GM11168 (cell line): ENCODE measurements around the gene TMEM132A.

Experiments used
- in situ Hi-C: fragments of 300-500 bp; cut with MboI; formaldehyde crosslinking; loops from one replicate; pipeline ENCODE4 v1.12.0; 2022; ENCODE audit warnings: low sequenced_read_pairs; ENCODE audit not compliant: unreplicated experiment

Gene TMEM132A

GRCh38 chr11:60978546-60979380 lies 54.5 kb downstream of the TMEM132A start:
- in situ Hi-C loops = no loop called here

- in situ Hi-C loops = no loop called here
Observed at GRCh38 chr11:60981515-60981914, 57.3 kb downstream of the TMEM132A start.

DNA sequence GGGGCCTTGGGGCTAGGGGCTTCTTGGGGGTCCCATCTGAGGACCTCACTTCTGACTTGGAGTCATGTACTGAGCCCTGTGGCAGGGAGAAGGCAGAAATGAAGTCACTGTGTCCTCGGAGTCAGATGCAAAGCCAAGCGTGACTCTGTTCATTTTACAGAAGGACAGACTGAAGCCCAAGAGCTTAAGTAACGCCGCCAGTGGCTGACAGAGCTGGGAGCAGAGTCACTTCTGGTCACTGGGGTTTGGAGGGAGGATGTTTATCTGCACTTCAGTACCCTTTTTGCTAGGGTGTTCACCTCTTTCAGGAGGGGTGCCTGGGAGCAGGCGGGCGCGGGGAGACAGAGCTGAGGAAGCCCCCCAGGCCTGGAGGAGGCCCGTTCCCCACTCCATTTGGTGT lies 57.9 kb downstream of the TMEM132A start:
- in situ Hi-C loops = no loop called here

DNA sequence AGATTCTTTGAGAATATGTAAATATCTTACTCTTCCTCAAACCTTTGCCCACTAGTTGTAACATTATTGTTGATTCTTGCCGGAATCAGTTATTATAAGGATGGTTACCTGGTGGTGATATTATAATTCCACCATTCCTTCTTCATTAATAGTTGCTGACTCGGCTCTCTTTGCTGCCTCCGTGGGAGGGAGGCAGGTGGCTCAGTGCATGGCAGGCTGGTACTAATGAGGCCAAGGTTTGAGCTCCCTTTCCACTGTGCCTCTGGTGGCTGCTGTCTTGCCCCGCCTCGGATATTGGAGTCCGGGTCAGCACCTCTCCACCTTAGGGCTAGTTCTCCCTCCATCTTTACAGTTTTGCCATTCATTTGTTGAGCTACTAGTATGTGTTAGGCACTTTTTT lies 59.9 kb downstream of the TMEM132A start:
- in situ Hi-C loops = no loop called here

- in situ Hi-C loops = no loop called here
Observed at GRCh38 chr11:60984636-60985035, 60.4 kb downstream of the TMEM132A start.

DNA sequence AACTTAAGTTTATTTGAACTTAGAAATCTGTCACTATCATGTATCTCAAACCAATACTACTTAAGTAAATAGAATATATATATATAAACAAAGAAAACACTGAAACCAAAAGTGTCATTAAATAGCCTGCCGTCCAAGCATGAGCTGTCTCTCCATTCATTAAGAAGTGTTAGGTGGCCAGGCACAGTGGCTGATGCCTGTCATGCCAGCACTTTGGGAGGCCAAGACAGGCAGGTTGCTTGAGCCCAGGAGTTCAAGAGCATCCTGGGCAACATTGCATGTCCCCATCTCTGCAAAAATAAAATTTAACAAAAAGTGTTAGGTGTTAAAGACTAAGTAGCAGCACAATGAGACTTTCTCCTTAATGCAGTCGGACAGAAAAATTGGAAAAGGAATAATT lies 61.2 kb downstream of the TMEM132A start:
- in situ Hi-C loops = no loop called here

GRCh38 chr11:60985991-60986915 lies 62.0 kb downstream of the TMEM132A start:
- in situ Hi-C loops = no loop called here
